SK-N-SH (cell line): ENCODE results near the gene PIGN. TPM values are rescaled to one million over a fixed set of nuclear protein-coding genes. Genes with fewer than 3 reads are reported as not detected.

ENCODE experiments used
- CTCF ChIA-PET: fragments of 300-600, 350-600 bp; formaldehyde crosslinking; extraction: SDS; loops from one replicate; lab custom pipeline; 2021; lab: Yijun Ruan, JAX
- POLR2A ChIA-PET: fragments of 350-600 bp; sonication (Branson Sonifier 250); formaldehyde crosslinking; extraction: SDS; loops from one replicate; lab custom pipeline; 2020; ENCODE audit warnings: antibody characterized with exemption, inconsistent platforms; lab: Yijun Ruan, JAX
- DNase-seq: peaks from one replicate; pipeline ENCODE4 v3.0.0; 2012
- H2AFZ ChIP-seq: fragments of 200-600 bp; sonication (generic); 2 replicates; pipeline ENCODE4 v1.8.1; 2016; ENCODE audit warnings: antibody characterized with exemption, mild to moderate bottlenecking, low read depth
- H3F3A ChIP-seq: fragments of 200-600 bp; sonication (generic); replicated peaks from 2 replicates; pipeline ENCODE3; 2016; ENCODE audit warnings: antibody characterized with exemption, mild to moderate bottlenecking; ENCODE audit not compliant: insufficient read depth
- H3K27ac ChIP-seq, 2 experiments: fragments of 200-500 bp in 1 of 2; fragments of 200-600 bp in 1 of 2; sonication (Bioruptor generic) in 1 of 2; sonication (generic), shearing (Covaris generic) in 1 of 2; 2 replicates each; pipeline versions ENCODE4 v1.5.1 to v1.6.1; 2014 to 2016; ENCODE audit warnings: low read depth in 2 of 2, inconsistent platforms in 1 of 2, low read length in 1 of 2, mild to moderate bottlenecking in 1 of 2, mixed read lengths in 1 of 2
- H3K27me3 ChIP-seq: fragments of 200-600 bp; sonication (generic), shearing (Covaris generic); 2 replicates; pipeline ENCODE4 v1.6.1; 2016; ENCODE audit warnings: mixed run types; ENCODE audit not compliant: insufficient read depth
- H3K36me3 ChIP-seq, 2 experiments: fragments of 200-500 bp in 1 of 2; fragments of 200-600 bp in 1 of 2; sonication (Bioruptor generic) in 1 of 2; sonication (generic) in 1 of 2; replicated peaks in 1 of 2; 2 replicates each; pipeline versions ENCODE3 to v1.5.1; 2014 to 2016; ENCODE audit warnings: low read length in 1 of 2, mild to moderate bottlenecking in 1 of 2; ENCODE audit not compliant: insufficient read depth in 2 of 2, control insufficient read depth in 1 of 2
- H3K4me1 ChIP-seq, 2 experiments: fragments of 200-500 bp in 1 of 2; fragments of 200-600 bp in 1 of 2; sonication (Bioruptor generic) in 1 of 2; sonication (generic), shearing (Covaris generic) in 1 of 2; 2 replicates each; pipeline versions ENCODE4 v1.5.1 to v1.6.1; 2014 to 2016; ENCODE audit warnings: low read depth in 1 of 2, low read length in 1 of 2, mixed run types in 1 of 2; ENCODE audit not compliant: insufficient read depth in 2 of 2, control insufficient read depth in 1 of 2
- H3K4me2 ChIP-seq: fragments of 200-600 bp; sonication (generic), shearing (Covaris generic); 2 replicates; pipeline ENCODE4 v1.6.1; 2017; ENCODE audit warnings: mixed run types
- H3K4me3 ChIP-seq, 2 experiments: fragments of 200-500 bp in 1 of 2; fragments of 200-600 bp in 1 of 2; sonication (Bioruptor generic) in 1 of 2; sonication (generic), shearing (Covaris generic) in 1 of 2; 2 replicates each; pipeline versions ENCODE4 v1.5.1 to v1.8.1; 2014 to 2016; ENCODE audit warnings: low read depth in 2 of 2, inconsistent platforms in 1 of 2, low read length in 1 of 2, mild to moderate bottlenecking in 1 of 2, mixed read lengths in 1 of 2, moderate library complexity in 1 of 2
- H3K79me2 ChIP-seq: fragments of 200-600 bp; sonication (generic); 2 replicates; pipeline ENCODE4 v1.8.1; 2017; ENCODE audit warnings: mild to moderate bottlenecking; ENCODE audit not compliant: insufficient read depth
- H3K9ac ChIP-seq: fragments of 200-600 bp; sonication (generic); 2 replicates; pipeline ENCODE4 v1.6.1; 2017; ENCODE audit warnings: mixed run types
- H3K9me2 ChIP-seq: fragments of 200-600 bp; sonication (generic); 2 replicates; pipeline ENCODE4 v1.6.1; 2017; ENCODE audit warnings: mixed run types
- H3K9me3 ChIP-seq: fragments of 200-600 bp; sonication (generic); 2 replicates; pipeline ENCODE4 v1.6.1; 2017; ENCODE audit warnings: mixed run types, mild to moderate bottlenecking, moderate library complexity
- H4K20me1 ChIP-seq: fragments of 200-600 bp; sonication (generic); 2 replicates; pipeline ENCODE4 v1.6.1; 2017; ENCODE audit warnings: mild to moderate bottlenecking, mixed run types; ENCODE audit not compliant: insufficient read depth
- CHD2 ChIP-seq: fragments of 150-350 bp; IDR thresholded peaks from 2 replicates; pipeline ENCODE4 v1.6.1; 2018; ENCODE audit warnings: low read length; ENCODE audit not compliant: partially characterized antibody
- ELF1 ChIP-seq: IDR thresholded peaks from 2 replicates; pipeline ENCODE4 v1.4.0; 2012
- EP300 ChIP-seq, 2 experiments: IDR thresholded peaks; 2 replicates each; pipeline versions ENCODE4 v1.4.0 to v1.6.1; 2012; ENCODE audit warnings: borderline replicate concordance in 1 of 2, low read depth in 1 of 2, low read length in 1 of 2
- FOXM1 ChIP-seq: IDR thresholded peaks from 2 replicates; pipeline ENCODE4 v1.4.0; 2012; ENCODE audit warnings: low read depth, mild to moderate bottlenecking
- GABPA ChIP-seq: IDR thresholded peaks from 2 replicates; pipeline ENCODE4 v1.4.0; 2012; ENCODE audit warnings: low read depth, mild to moderate bottlenecking
- JUND ChIP-seq: IDR thresholded peaks from 2 replicates; pipeline ENCODE4 v1.4.0; 2012
- MEF2A ChIP-seq: IDR thresholded peaks from 2 replicates; pipeline ENCODE4 v1.4.0; 2012; ENCODE audit warnings: low read depth, borderline replicate concordance
- RAD21 ChIP-seq: IDR thresholded peaks from 2 replicates; pipeline ENCODE4 v1.6.1; 2012; ENCODE audit warnings: mild to moderate bottlenecking, low read length
- RXRA ChIP-seq: IDR thresholded peaks from 2 replicates; pipeline ENCODE4 v1.4.0; 2012; ENCODE audit warnings: low read depth, mild to moderate bottlenecking, borderline replicate concordance
- TAF1 ChIP-seq: IDR thresholded peaks from 2 replicates; pipeline ENCODE4 v1.6.1; 2012; ENCODE audit warnings: low read depth, mild to moderate bottlenecking, low read length, moderate library complexity, borderline replicate concordance
- TCF12 ChIP-seq: IDR thresholded peaks from 2 replicates; pipeline ENCODE4 v1.4.0; 2012
- WGBS: methylation state at CpG from one replicate; pipeline ENCODE4 v1.1.6; 2017; ENCODE audit warnings: low lambda C conversion rate; 5-methylcytosine and 5-hydroxymethylcytosine counted together
- polyA plus RNA-seq, 3 experiments: library from polyadenylated mRNA; depleted of rRNA; stranded (reverse); fragments of >200 nt; gene quantifications; 2 replicates each; pipeline ENCODE4 v1.2.3, GENCODE V29; 2012
- TF ChIP-seq, protein P1 (sequence below): IDR thresholded peaks from 2 replicates; pipeline ENCODE4 v1.4.0; 2012; ENCODE audit warnings: low read depth, borderline replicate concordance
- TF ChIP-seq, protein P2 (sequence below): IDR thresholded peaks from 2 replicates; pipeline ENCODE4 v1.4.0; 2012; ENCODE audit warnings: low read depth, borderline replicate concordance
- TF ChIP-seq, protein P3 (sequence below): IDR thresholded peaks from 2 replicates; pipeline ENCODE4; 2012

The PIGN gene
- polyA plus RNA-seq, 1 of the 3 experiments (the other 2 are of a cell fraction): 6.1 TPM

DNA sequence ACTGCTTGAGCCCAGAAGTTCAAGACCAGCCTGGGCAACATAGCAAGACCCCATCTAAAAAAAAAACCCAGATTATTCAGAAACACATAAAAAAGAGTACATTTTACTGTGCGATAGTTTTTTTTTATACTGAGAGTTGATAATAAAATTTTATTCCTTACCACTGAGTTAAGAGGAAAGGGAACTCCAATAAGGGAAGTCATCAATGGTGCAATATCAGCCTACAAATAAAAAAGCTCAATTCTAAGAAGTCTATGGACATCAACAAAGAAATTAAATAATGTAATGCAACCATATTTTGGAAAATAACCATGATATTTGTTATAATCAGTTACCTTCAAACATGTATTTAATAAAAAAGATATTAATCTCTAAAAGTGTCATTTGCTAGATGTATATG, 46.6 kb downstream of the PIGN start:
- Histone ChIP-seq H3K9me3 (no peaks in the 10 kb centered on the region), H3K9ac (no peak overlapping the region), H3K9me2 (no peaks in the 10 kb centered on the region), H3F3A (peaks cover 3% of the 10 kb centered on the region), H3K79me2 (no peaks in the 10 kb centered on the region), H3K4me3 (no peak overlapping the region), H3K4me1 (no peaks in the 10 kb centered on the region; a peak in 1 of 4 replicates), H3K4me2 (no peak overlapping the region), H3K27me3 (no peaks in the 10 kb centered on the region), H3K36me3 (peaks cover 31 to 34% of the 10 kb centered on the region in 2 experiments), H2AFZ (no peak overlapping the region), H3K27ac (no peak overlapping the region), H4K20me1 (no peaks in the 10 kb centered on the region)
- DNase-seq: no peak
- ChIA-PET POLR2A (no interaction called here), CTCF (interaction anchor here (0.7 to 6.8 kb wide), 5 partner anchors 8 to 588 kb away, joined by 3 to 66 read pairs (median 4); no protein-coding TSS in a partner anchor)
- WGBS: 52% methylated on average over 1 of the region's 1 CpG
- TF ChIP-seq, protein P1, sequence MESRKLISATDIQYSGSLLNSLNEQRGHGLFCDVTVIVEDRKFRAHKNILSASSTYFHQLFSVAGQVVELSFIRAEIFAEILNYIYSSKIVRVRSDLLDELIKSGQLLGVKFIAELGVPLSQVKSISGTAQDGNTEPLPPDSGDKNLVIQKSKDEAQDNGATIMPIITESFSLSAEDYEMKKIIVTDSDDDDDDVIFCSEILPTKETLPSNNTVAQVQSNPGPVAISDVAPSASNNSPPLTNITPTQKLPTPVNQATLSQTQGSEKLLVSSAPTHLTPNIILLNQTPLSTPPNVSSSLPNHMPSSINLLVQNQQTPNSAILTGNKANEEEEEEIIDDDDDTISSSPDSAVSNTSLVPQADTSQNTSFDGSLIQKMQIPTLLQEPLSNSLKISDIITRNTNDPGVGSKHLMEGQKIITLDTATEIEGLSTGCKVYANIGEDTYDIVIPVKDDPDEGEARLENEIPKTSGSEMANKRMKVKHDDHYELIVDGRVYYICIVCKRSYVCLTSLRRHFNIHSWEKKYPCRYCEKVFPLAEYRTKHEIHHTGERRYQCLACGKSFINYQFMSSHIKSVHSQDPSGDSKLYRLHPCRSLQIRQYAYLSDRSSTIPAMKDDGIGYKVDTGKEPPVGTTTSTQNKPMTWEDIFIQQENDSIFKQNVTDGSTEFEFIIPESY: no peak
- TF ChIP-seq RXRA (no peak), FOXM1 (no peak), GABPA (no peak), TAF1 (no peak), JUND (no peak), CHD2 (no peak), TCF12 (no peak), EP300 (IDR thresholded peaks at IDR 0.05; ENCODE audit: borderline replicate concordance in 1 of 2, low read depth in 1 of 2, low read length in 1 of 2) (no peak), MEF2A (no peak), RAD21 (no peak)
- TF ChIP-seq, protein P2, sequence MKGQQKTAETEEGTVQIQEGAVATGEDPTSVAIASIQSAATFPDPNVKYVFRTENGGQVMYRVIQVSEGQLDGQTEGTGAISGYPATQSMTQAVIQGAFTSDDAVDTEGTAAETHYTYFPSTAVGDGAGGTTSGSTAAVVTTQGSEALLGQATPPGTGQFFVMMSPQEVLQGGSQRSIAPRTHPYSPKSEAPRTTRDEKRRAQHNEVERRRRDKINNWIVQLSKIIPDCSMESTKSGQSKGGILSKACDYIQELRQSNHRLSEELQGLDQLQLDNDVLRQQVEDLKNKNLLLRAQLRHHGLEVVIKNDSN: no peak
- TF ChIP-seq, protein P3, sequence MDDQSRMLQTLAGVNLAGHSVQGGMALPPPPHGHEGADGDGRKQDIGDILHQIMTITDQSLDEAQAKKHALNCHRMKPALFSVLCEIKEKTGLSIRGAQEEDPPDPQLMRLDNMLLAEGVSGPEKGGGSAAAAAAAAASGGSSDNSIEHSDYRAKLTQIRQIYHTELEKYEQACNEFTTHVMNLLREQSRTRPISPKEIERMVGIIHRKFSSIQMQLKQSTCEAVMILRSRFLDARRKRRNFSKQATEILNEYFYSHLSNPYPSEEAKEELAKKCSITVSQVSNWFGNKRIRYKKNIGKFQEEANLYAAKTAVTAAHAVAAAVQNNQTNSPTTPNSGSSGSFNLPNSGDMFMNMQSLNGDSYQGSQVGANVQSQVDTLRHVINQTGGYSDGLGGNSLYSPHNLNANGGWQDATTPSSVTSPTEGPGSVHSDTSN: no peak

DNA sequence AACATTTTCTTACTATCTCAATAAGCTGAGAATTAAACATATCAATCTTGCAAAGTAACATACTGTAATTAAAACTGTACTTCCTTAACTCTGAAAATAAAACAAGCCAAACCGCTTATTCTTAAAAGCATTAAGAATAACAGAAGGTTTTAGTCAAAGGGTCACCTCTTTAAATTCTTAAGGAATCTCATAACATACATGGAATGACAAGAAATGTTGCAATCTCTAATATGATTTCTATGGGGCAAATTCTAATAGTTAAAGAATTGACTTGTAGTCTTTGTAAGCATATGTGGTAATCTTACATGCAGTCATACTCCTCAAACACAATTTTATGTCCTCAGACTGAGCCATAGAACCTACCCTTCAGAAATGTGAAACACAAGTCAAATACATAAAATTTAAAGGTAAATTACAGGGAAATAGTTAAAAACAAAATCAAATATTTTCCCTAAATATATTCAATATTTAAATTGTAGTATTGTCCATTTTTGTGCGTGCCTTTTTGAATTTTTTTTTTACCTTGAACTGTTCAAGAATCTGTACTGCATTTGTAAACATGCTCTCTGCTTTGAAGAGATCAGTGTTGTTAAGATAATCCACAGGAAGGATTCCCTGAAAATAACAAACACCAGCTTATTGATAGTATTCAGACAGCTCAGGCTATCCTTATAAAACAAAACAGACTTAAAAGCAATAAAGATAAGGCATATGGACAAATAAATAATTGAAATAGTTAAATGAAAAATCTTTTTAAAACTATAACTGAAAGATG, 48.2 kb downstream of the PIGN start:
- H3K9me3 ChIP-seq: no peaks in the 10 kb centered on the region
- H2AFZ ChIP-seq: no peak overlapping the region
- H3K79me2 ChIP-seq: no peaks in the 10 kb centered on the region
- H3K27me3 ChIP-seq: no peaks in the 10 kb centered on the region
- H3K36me3 ChIP-seq: peaks cover 25 to 28% of the 10 kb centered on the region in 2 experiments
- H3K9ac ChIP-seq: no peak overlapping the region
- CTCF ChIA-PET: interaction anchor here (1.0 to 6.8 kb wide), 3 partner anchors 7 to 556 kb away, joined by 3 to 66 read pairs (median 3); no protein-coding TSS in a partner anchor
- H3K27ac ChIP-seq: no peak overlapping the region
- no peaks in the 10 kb centered on the region for H3K9me2 ChIP-seq
- TF ChIP-seq ELF1: no peak
- no peaks in the 10 kb centered on the region; a peak in 1 of 4 replicates for H3K4me1 ChIP-seq
- POLR2A ChIA-PET: no interaction called here
- peaks cover 3% of the 10 kb centered on the region for H3F3A ChIP-seq
- H4K20me1 ChIP-seq: no peaks in the 10 kb centered on the region
- DNase-seq: no peak
- no peak overlapping the region for H3K4me3 ChIP-seq
- WGBS: 92% methylated on average over 2 of the region's 2 CpGs
- no peak overlapping the region for H3K4me2 ChIP-seq
